HepG2 (cell line): ENCODE results near the gene PTCD2. TPM values are rescaled to one million over a fixed set of nuclear protein-coding genes. Genes with fewer than 3 reads are reported as not detected.

Experiments used
- HNF4G ChIP-seq, 2 experiments: sonication (generic) in 1 of 2; formaldehyde crosslinking in 1 of 2; IDR thresholded peaks; 2 replicates each; pipeline versions ENCODE4 v1.4.0 to v1.6.1; 2011 to 2020; ENCODE audit warnings: borderline replicate concordance in 2 of 2, low read depth in 2 of 2, mild to moderate bottlenecking in 2 of 2, low read length in 1 of 2, missing genetic modification reagents in 1 of 2, moderate library complexity in 1 of 2
- RBFOX2 ChIP-seq: fragments of 200-400 bp; formaldehyde crosslinking; IDR thresholded peaks from 2 replicates; pipeline ENCODE4 v1.6.1; 2017; ENCODE audit warnings: low read depth, mild to moderate bottlenecking, low read length
- RXRB ChIP-seq: IDR thresholded peaks from 2 replicates; pipeline ENCODE4 v1.6.1; 2016; ENCODE audit warnings: borderline replicate concordance, missing genetic modification reagents, missing compliant biosample characterization
- ZFAT ChIP-seq: sonication (generic); formaldehyde crosslinking; conservative IDR thresholded peaks from 2 replicates; pipeline ENCODE4 v1.8.1; 2023; ENCODE audit warnings: missing genetic modification reagents, inconsistent platforms
- polyA plus RNA-seq, 8 experiments: library from polyadenylated mRNA; depleted of rRNA in 3 of 8; stranded (reverse) in 7 of 8; unstranded in 1 of 8; fragments of >200 nt; fragmentation: Illumina TruSeq in 4 of 8; extraction: Trizol in 4 of 8; gene quantifications; 2 replicates each; pipeline versions ENCODE4 v1.2.1 to v1.2.3, GENCODE V29; 2011 to 2016; ENCODE audit warnings: low read depth in 4 of 8, missing spikeins in 1 of 8, mixed read lengths in 1 of 8; ENCODE audit not compliant: insufficient read depth in 1 of 8
- total RNA-seq, 5 experiments: library from RNA; depleted of rRNA; stranded (reverse); fragments of >200 nt; fragmentation: Illumina TruSeq; extraction: Trizol; gene quantifications; 2 replicates each; pipeline ENCODE4 v1.2.3, GENCODE V29; 2016; ENCODE audit warnings: low read depth in 1 of 5
- TF ChIP-seq, protein P1 (sequence below): sonication (generic); formaldehyde crosslinking; IDR thresholded peaks from 2 replicates; pipeline ENCODE4 v1.4.0; 2020; ENCODE audit warnings: mild to moderate bottlenecking, missing genetic modification reagents

Gene PTCD2
- total and polyA plus RNA-seq, 2 of the 13 experiments (the other 11 are each of a cell fraction or from before 2014, with no cell fraction given) = 5.3 to 6.4 TPM

DNA sequence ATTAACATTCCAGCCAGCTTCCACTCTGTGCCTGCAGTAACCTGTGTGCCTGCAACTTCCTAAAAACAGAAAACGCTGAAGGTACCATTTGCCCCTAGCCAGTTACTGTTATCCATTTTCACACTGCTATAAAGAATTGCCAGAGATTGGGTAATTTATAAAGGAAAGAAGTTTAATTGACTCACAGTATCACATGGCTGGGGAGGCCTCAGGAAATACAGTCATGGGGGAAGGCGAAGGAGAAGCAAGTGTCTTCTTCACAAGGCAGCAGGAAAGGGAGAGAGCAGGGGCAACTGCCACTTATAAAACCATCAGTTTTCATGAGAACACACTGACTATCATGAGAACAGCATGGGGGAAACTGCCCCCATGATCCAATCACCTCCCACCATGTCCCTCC, 31.2 kb downstream of the PTCD2 start (continued):
- TF ChIP-seq, protein P1, sequence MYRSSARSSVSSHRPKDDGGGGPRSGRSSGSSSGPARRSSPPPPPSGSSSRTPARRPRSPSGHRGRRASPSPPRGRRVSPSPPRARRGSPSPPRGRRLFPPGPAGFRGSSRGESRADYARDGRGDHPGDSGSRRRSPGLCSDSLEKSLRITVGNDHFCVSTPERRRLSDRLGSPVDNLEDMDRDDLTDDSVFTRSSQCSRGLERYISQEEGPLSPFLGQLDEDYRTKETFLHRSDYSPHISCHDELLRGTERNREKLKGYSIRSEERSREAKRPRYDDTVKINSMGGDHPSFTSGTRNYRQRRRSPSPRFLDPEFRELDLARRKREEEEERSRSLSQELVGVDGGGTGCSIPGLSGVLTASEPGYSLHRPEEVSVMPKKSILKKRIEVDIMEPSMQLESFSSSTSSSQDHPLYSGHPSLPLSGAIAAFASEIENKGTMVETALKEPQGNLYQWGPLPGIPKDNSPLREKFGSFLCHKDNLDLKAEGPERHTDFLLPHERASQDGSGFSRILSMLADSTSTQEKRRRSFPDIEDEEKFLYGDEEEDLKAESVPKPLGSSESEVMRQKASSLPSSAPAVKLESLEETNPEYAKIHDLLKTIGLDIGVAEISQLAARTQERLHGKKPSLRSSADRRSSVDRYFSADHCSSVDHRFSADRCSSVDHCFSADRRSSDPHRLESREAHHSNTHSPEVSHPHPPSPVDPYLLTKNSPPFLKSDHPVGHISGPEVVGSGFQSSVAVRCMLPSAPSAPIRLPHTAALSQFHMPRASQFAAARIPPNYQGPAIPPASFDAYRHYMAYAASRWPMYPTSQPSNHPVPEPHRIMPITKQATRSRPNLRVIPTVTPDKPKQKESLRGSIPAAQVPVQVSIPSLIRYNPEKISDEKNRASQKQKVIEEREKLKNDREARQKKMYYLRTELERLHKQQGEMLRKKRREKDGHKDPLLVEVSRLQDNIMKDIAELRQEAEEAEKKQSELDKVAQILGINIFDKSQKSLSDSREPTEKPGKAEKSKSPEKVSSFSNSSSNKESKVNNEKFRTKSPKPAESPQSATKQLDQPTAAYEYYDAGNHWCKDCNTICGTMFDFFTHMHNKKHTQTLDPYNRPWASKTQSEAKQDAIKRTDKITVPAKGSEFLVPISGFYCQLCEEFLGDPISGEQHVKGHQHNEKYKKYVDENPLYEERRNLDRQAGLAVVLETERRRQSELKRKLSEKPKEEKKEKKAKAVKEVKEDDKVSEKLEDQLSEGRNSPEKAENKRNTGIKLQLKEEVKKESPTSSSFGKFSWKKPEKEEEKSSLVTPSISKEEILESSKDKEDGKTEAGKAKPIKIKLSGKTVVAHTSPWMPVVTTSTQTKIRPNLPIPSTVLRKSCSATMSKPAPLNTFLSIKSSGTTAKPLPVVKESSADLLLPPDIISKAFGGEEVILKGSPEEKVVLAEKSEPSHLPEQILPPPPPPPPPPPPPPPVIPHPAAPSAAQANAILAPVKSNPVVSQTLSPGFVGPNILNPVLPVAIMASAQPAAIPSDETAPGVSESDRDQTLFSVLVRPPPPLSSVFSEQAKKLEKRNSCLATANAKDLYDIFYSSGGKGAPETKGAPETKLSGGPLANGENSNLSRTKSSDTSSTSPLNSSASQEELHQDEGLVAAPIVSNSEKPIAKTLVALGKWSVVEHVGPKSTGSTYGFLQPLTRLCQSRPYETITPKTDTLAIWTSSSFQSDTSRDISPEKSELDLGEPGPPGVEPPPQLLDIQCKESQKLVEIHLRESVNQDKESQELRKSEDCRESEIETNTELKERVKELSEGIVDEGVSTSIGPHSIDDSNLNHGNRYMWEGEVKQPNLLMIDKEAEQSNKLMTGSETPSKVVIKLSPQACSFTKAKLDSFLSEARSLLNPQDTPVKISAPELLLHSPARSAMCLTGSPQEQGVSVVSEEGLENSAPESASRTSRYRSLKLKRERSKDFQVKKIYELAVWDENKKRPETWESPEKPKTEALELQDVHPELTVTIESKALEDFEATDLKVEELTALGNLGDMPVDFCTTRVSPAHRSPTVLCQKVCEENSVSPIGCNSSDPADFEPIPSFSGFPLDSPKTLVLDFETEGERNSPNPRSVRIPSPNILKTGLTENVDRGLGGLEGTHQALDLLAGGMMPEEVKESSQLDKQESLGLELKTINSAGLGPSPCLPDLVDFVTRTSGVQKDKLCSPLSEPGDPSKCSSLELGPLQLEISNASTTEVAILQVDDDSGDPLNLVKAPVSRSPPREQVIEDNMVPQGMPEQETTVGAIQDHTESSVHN (CRISPR knock-in tag) = no peak
- TF ChIP-seq RXRB (CRISPR knock-in tag) (no peak), RBFOX2 (no peak), HNF4G (IDR thresholded peaks at IDR 0.05; ENCODE audit: borderline replicate concordance, low read depth, low read length) (no peak), HNF4G (CRISPR knock-in tag; IDR thresholded peaks at IDR 0.05; ENCODE audit: borderline replicate concordance, low read depth) (no peak), ZFAT (CRISPR knock-in tag) (no peak)
